Superior temporal gyrus (tissue), 1 donor: ENCODE data around the gene PUSL1.

Experiments used
- DNase-seq: peaks from one replicate; pipeline ENCODE4 v3.0.0-alpha.2; 2016; ENCODE audit errors: extremely low spot score

The PUSL1 gene

GRCh38 chr1:1279028-1279427, 29.4 kb upstream of the PUSL1 start:
- DNase-seq: no peak

GRCh38 chr1:1280782-1281481, 27.5 kb upstream of the PUSL1 start:
- DNase-seq: no peak

GRCh38 chr1:1281533-1282321, 26.7 kb upstream of the PUSL1 start:
- no peak for DNase-seq

- no peak for DNase-seq
Observed at GRCh38 chr1:1282998-1283397, 25.4 kb upstream of the PUSL1 start.

GRCh38 chr1:1283821-1284220, 24.6 kb upstream of the PUSL1 start:
- DNase-seq: no peak

- DNase-seq: no peak
Observed at GRCh38 chr1:1284221-1285101, 23.9 kb upstream of the PUSL1 start.

- DNase-seq: no peak
Observed at GRCh38 chr1:1285102-1285571, 23.3 kb upstream of the PUSL1 start.

GRCh38 chr1:1285611-1286311, 22.6 kb upstream of the PUSL1 start:
- no peak for DNase-seq

GRCh38 chr1:1286313-1287261, 21.8 kb upstream of the PUSL1 start:
- no peak for DNase-seq

GRCh38 chr1:1287288-1288110, 20.9 kb upstream of the PUSL1 start:
- DNase-seq: no peak

- no peak for DNase-seq
Observed at GRCh38 chr1:1290238-1290731, 18.1 kb upstream of the PUSL1 start.

GRCh38 chr1:1291023-1291528, 17.3 kb upstream of the PUSL1 start:
- no peak for DNase-seq

GRCh38 chr1:1291548-1292441, 16.6 kb upstream of the PUSL1 start:
- no peak for DNase-seq

- DNase-seq: no peak
Observed at GRCh38 chr1:1292442-1292779, 16.0 kb upstream of the PUSL1 start.

GRCh38 chr1:1292851-1293250, 15.5 kb upstream of the PUSL1 start:
- no peak for DNase-seq

GRCh38 chr1:1293263-1294249, 14.8 kb upstream of the PUSL1 start:
- DNase-seq: no peak
